Testis (tissue), 2 donors: ENCODE results near the gene HNRNPH1.

Source experiments
- POLR2A ChIP-seq: fragments of 450-650 bp; IDR thresholded peaks from one replicate; pipeline ENCODE4 v1.6.1; 2017; ENCODE audit warnings: antibody characterized with exemption, mild to moderate bottlenecking, moderate library complexity
- TF ChIP-seq, protein P1 (sequence below), 3 experiments: fragments of 450-650 bp in 2 of 3; fragments of 200-600 bp in 1 of 3; sonication (generic) in 1 of 3; IDR thresholded peaks; one replicate each; pipeline ENCODE4 v1.5.1; 2016 to 2019; ENCODE audit warnings: antibody characterized with exemption in 3 of 3, mild to moderate bottlenecking in 2 of 3, moderate library complexity in 1 of 3

DNA sequence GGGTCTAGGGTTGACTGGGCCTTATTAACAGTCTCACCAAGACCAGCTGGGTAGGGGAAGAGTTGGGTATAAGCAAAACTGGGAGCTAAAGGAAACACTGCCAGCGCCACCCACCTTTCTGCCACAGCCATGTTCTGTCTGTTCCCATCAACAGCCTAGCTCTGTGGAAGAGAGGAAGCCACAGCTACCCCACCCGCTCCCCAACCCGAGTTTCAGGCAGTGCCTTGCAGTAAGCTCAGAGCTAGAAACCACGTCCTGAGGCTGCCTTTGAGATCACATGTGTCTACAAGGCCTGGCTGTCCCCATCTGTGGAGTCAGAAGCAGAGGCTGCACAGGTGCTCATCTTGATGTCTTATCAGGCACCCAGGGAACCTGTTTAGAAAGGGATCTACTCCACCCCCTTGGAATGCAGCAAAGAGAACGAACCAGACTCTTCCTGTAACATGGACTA, 15.3 kb downstream of the HNRNPH1 start:
- TF ChIP-seq POLR2A = no peak
- TF ChIP-seq, protein P1, sequence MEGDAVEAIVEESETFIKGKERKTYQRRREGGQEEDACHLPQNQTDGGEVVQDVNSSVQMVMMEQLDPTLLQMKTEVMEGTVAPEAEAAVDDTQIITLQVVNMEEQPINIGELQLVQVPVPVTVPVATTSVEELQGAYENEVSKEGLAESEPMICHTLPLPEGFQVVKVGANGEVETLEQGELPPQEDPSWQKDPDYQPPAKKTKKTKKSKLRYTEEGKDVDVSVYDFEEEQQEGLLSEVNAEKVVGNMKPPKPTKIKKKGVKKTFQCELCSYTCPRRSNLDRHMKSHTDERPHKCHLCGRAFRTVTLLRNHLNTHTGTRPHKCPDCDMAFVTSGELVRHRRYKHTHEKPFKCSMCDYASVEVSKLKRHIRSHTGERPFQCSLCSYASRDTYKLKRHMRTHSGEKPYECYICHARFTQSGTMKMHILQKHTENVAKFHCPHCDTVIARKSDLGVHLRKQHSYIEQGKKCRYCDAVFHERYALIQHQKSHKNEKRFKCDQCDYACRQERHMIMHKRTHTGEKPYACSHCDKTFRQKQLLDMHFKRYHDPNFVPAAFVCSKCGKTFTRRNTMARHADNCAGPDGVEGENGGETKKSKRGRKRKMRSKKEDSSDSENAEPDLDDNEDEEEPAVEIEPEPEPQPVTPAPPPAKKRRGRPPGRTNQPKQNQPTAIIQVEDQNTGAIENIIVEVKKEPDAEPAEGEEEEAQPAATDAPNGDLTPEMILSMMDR (IDR thresholded peaks at IDR 0.05) = no peak
